AG10803 (cell line): ENCODE data around the gene MAP6.

ENCODE experiments used
- DNase-seq: peaks from one replicate; pipeline ENCODE4 v3.0.0; 2010; ENCODE audit warnings: low read depth
- H3K4me3 ChIP-seq: 2 replicates; pipeline ENCODE4 v1.5.1; 2011; ENCODE audit warnings: mild to moderate bottlenecking, low read length, control low read depth
- CTCF ChIP-seq: conservative IDR thresholded peaks from 2 replicates; pipeline ENCODE4 v1.5.1; 2011; ENCODE audit warnings: mild to moderate bottlenecking, low read length, control low read depth, inconsistent platforms

MAP6 gene

DNA sequence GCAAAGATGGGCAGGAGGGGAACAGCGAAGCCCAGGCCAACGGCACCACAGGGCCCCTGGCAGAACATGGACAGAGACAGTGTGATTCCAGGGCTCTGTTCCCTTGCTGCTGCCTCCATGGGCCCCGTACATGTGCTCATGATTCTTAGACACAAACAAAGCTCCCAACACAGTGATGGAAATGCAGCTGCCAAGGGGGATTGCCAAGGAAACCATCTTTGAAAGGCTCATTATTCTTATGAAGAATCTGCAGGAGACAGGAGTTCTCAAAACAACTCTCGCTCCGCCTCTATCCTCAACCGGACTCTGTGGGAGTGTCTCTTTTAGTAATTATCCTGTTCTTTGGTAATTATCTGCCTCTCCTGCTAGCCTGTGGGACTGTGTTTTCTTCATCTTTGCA is 74.6 kb downstream of the MAP6 start:
- TF ChIP-seq CTCF, result no peak
- no peak overlapping the region for H3K4me3 ChIP-seq
- no peak for DNase-seq

DNA sequence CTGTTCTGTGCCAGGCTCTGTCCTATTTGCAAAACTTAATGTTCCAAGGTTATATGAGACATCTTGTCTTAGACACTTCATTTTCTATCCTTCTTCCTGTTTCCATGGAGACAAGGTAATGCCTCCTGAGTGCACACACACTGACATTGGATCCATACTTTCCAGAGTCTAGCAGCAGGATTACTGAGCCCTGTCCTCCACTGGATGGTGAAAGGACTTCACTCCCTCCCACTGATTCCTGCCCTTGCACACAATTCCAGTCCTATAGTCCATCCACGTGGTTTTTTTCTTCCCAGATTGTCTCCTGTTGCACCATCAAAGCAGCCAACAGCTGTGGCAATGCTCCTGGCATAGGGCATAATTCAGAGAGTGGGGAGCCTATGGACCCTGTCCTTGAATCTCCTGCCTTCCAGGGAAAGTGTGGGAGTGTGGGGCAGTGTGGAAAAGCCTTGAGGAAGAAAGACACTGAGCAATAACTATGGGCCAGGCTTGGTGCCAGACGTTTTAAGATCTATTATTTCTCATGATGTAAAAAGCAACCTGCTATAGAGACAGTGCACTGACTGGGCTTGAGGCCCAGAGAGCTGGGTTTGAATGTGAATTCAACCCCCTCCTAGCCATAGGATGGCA is 75.4 kb downstream of the MAP6 start:
- H3K4me3 ChIP-seq, result no peak overlapping the region
- TF ChIP-seq CTCF, result no peak
- no peak for DNase-seq

DNA sequence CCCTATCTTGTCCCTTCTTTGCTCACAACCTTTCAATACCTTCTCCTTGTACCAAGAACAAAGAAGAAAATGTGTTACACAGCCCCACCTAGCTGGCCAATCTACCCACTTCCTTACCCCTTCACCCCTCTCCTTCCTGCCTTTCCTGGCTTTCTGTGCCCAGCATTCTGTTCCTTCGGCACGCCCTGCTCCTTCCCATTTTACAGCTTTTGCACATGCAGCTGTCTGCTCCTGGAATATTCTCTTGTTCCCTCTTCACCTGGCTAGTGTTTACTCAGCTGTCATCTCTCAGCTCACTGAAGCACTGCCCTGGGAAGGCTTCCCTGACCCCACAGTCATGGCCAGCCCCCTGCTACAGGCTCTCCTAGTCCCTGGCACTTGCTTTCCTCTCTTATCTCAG is 76.1 kb downstream of the MAP6 start:
- no peak for DNase-seq
- TF ChIP-seq CTCF, result no peak
- no peak overlapping the region for H3K4me3 ChIP-seq

GRCh38 chr11:75591966-75592365 is 76.9 kb downstream of the MAP6 start:
- TF ChIP-seq CTCF, result no peak
- no peak for DNase-seq
- H3K4me3 ChIP-seq, result no peak overlapping the region

DNA sequence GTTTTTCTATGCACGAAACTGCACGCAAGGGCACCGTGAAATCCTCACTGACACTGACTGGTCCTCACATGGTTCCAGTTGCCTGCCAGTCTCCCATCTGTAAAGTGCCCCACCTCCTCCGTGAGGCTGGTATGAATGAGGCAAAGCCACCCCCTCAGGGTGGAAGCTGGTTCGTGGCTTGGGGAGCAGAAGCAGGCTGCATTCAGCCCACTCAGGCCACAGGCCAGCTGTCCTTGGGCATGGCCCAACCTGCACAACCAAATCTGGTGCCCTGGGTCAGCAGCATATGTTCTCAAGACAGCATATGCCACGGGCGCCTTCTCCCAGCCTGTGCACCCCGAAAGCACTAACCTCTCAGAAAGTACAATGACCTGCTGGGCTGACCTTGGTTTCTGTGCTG is 77.5 kb downstream of the MAP6 start:
- no peak for DNase-seq
- no peak overlapping the region for H3K4me3 ChIP-seq
- TF ChIP-seq CTCF, result no peak

GRCh38 chr11:75589933-75590332 is 78.9 kb downstream of the MAP6 start:
- no peak overlapping the region for H3K4me3 ChIP-seq
- DNase-seq, result no peak
- no peak for TF ChIP-seq CTCF

DNA sequence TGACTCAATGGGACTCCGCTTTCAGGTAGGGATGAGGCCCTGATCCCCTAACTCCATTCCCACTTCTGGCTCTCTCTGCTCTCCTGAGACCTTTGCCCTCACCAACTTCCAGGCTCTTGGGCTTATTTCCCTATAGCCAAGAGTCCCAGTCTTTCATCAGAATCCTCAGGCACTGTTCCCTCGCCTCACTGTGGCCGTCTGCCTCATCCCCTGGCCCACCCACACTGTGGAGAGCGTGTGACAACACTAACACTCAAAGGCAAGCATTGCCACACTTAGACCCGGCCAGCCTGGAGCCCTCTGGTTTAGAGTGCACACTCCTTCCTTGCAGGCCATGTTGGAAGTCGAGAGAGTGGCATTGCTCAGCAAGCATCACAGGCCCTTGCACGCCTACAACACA is 79.8 kb downstream of the MAP6 start:
- no peak overlapping the region for H3K4me3 ChIP-seq
- no peak for DNase-seq
- TF ChIP-seq CTCF, result no peak
